Memory B cell (primary cell): ENCODE measurements around the gene SCAANT1.

ENCODE experiments used
- ATAC-seq: fragments of 150-1000 bp; cut with Tn5 transposase; 2 replicates; pipeline ENCODE4 v1.10.0; 2021; ENCODE audit warnings: low read depth, mild to moderate bottlenecking, moderate library complexity
- DNase-seq, 2 donors: peaks; one replicate each; pipeline ENCODE4 v3.0.0; 2022; ENCODE audit warnings: low spot score in 2 of 2
- H3K27ac Mint-ChIP-seq: one replicate; pipeline ENCODE4 v1.8.0; 2022; ENCODE audit warnings: mild to moderate bottlenecking, moderate library complexity, mixed read lengths
- H3K27me3 Mint-ChIP-seq: one replicate; pipeline ENCODE4 v1.8.0; 2022; ENCODE audit warnings: mixed read lengths
- H3K36me3 Mint-ChIP-seq: one replicate; pipeline ENCODE4 v1.8.0; 2022; ENCODE audit warnings: mild to moderate bottlenecking, mixed read lengths
- H3K4me1 Mint-ChIP-seq: one replicate; pipeline ENCODE4 v1.8.0; 2022; ENCODE audit warnings: mixed read lengths
- H3K4me3 Mint-ChIP-seq: one replicate; pipeline ENCODE4 v1.8.0; 2022; ENCODE audit warnings: mild to moderate bottlenecking, moderate library complexity, mixed read lengths
- H3K9me3 Mint-ChIP-seq: one replicate; pipeline ENCODE4 v1.8.0; 2022; ENCODE audit warnings: mixed read lengths

SCAANT1 gene

GRCh38 chr3:63911873-63912767 is at the start of gene SCAANT1:
Gene SCAANT1 (minus strand): TSS chr3:63912383.
- DNase-seq (peak; percentile 61 to 76), ATAC-seq (peak; percentile 65)
- no peaks in the 10 kb centered on the region for H3K27me3 Mint-ChIP-seq
- peaks cover 14% of the 10 kb centered on the region for H3K4me1 Mint-ChIP-seq
- H3K27ac Mint-ChIP-seq: peak within 1 kb of the TSS; percentile 85
- no peaks in the 10 kb centered on the region for H3K9me3 Mint-ChIP-seq
- peak within 1 kb of the TSS; percentile 91 for H3K4me3 Mint-ChIP-seq
- H3K36me3 Mint-ChIP-seq: peaks cover 3% of the 10 kb centered on the region

- Mint-ChIP-seq H3K27me3 (no peaks in the 10 kb centered on the region), H3K36me3 (no peaks in the 10 kb centered on the region), H3K9me3 (no peaks in the 10 kb centered on the region)
Observed at GRCh38 chr3:63961891-63962290, 49.7 kb upstream of the SCAANT1 start.

GRCh38 chr3:63960048-63960711 is 48.0 kb upstream of the SCAANT1 start:
- no peaks in the 10 kb centered on the region for H3K27me3 Mint-ChIP-seq
- H3K9me3 Mint-ChIP-seq: no peaks in the 10 kb centered on the region
- H3K4me3 Mint-ChIP-seq: no peak overlapping the region
- H3K27ac Mint-ChIP-seq: peak overlapping the region; percentile 43
- peaks cover 20% of the 10 kb centered on the region for H3K4me1 Mint-ChIP-seq
- no peak for ATAC-seq
- peaks cover 3% of the 10 kb centered on the region for H3K36me3 Mint-ChIP-seq
- no peak for DNase-seq

More at GRCh38 chr3:63961891-63962290, 49.7 kb upstream of the SCAANT1 start:
- Mint-ChIP-seq H3K27ac (no peak overlapping the region), H3K4me1 (peaks cover 18% of the 10 kb centered on the region), H3K4me3 (no peak overlapping the region)
- ATAC-seq: peak; percentile 88
- no peak for DNase-seq

- peaks cover 9% of the 10 kb centered on the region for H3K36me3 Mint-ChIP-seq
- H3K27ac Mint-ChIP-seq: peak overlapping the region; percentile 75
- H3K27me3 Mint-ChIP-seq: no peaks in the 10 kb centered on the region
- peaks cover 23% of the 10 kb centered on the region for H3K4me1 Mint-ChIP-seq
- DNase-seq (no peak), ATAC-seq (no peak)
- no peak overlapping the region for H3K4me3 Mint-ChIP-seq
- no peaks in the 10 kb centered on the region for H3K9me3 Mint-ChIP-seq
Observed at GRCh38 chr3:63959146-63959545, 47.0 kb upstream of the SCAANT1 start.

GRCh38 chr3:63955830-63956545 is 43.8 kb upstream of the SCAANT1 start:
- Mint-ChIP-seq H3K9me3 (no peaks in the 10 kb centered on the region), H3K4me3 (no peak overlapping the region), H3K27me3 (no peaks in the 10 kb centered on the region), H3K27ac (peak overlapping the region; percentile 49), H3K4me1 (peaks cover 27% of the 10 kb centered on the region), H3K36me3 (peaks cover 16% of the 10 kb centered on the region)
- ATAC-seq (no peak), DNase-seq (no peak)

- Mint-ChIP-seq H3K36me3 (peaks cover 16% of the 10 kb centered on the region), H3K4me3 (peak overlapping the region; percentile 41), H3K4me1 (peaks cover 26% of the 10 kb centered on the region), H3K27me3 (no peaks in the 10 kb centered on the region), H3K9me3 (no peaks in the 10 kb centered on the region), H3K27ac (peak overlapping the region; percentile 49)
- DNase-seq: no peak
- no peak for ATAC-seq
Observed at GRCh38 chr3:63955036-63955650, 43.0 kb upstream of the SCAANT1 start.

- H3K36me3 Mint-ChIP-seq: peaks cover 16% of the 10 kb centered on the region
- ATAC-seq (no peak), DNase-seq (no peak)
- H3K4me3 Mint-ChIP-seq: no peak overlapping the region
- H3K27me3 Mint-ChIP-seq: no peaks in the 10 kb centered on the region
- no peaks in the 10 kb centered on the region for H3K9me3 Mint-ChIP-seq
- peaks cover 20% of the 10 kb centered on the region for H3K4me1 Mint-ChIP-seq
- H3K27ac Mint-ChIP-seq: no peak overlapping the region
Observed at GRCh38 chr3:63954182-63954581, 42.0 kb upstream of the SCAANT1 start.

- H3K4me1 Mint-ChIP-seq: peaks cover 30% of the 10 kb centered on the region
- H3K27ac Mint-ChIP-seq: no peak overlapping the region
- ATAC-seq (no peak), DNase-seq (no peak)
- H3K9me3 Mint-ChIP-seq: no peaks in the 10 kb centered on the region
- no peak overlapping the region for H3K4me3 Mint-ChIP-seq
- H3K27me3 Mint-ChIP-seq: no peaks in the 10 kb centered on the region
- H3K36me3 Mint-ChIP-seq: peaks cover 22% of the 10 kb centered on the region
Observed at GRCh38 chr3:63952248-63952594, 40.0 kb upstream of the SCAANT1 start.

- Mint-ChIP-seq H3K9me3 (no peaks in the 10 kb centered on the region), H3K4me3 (peak overlapping the region; percentile 8), H3K27me3 (no peaks in the 10 kb centered on the region), H3K36me3 (peaks cover 24% of the 10 kb centered on the region), H3K27ac (peak overlapping the region; percentile 72), H3K4me1 (peaks cover 29% of the 10 kb centered on the region)
- DNase-seq (no peak), ATAC-seq (peak; percentile 34)
Observed at GRCh38 chr3:63951492-63952247, 39.5 kb upstream of the SCAANT1 start.

GRCh38 chr3:63950698-63951097 is 38.5 kb upstream of the SCAANT1 start:
- DNase-seq (no peak), ATAC-seq (no peak)
- Mint-ChIP-seq H3K27ac (no peak overlapping the region), H3K27me3 (no peaks in the 10 kb centered on the region), H3K9me3 (no peaks in the 10 kb centered on the region), H3K4me1 (peaks cover 31% of the 10 kb centered on the region), H3K4me3 (no peak overlapping the region), H3K36me3 (peaks cover 28% of the 10 kb centered on the region)

- no peaks in the 10 kb centered on the region for H3K27me3 Mint-ChIP-seq
- ATAC-seq: no peak
- peaks cover 21% of the 10 kb centered on the region for H3K36me3 Mint-ChIP-seq
- no peak overlapping the region for H3K4me3 Mint-ChIP-seq
- peaks cover 30% of the 10 kb centered on the region for H3K4me1 Mint-ChIP-seq
- no peak for DNase-seq
- H3K27ac Mint-ChIP-seq: no peak overlapping the region
- H3K9me3 Mint-ChIP-seq: no peaks in the 10 kb centered on the region
Observed at GRCh38 chr3:63949005-63949404, 36.8 kb upstream of the SCAANT1 start.

- no peaks in the 10 kb centered on the region for H3K27me3 Mint-ChIP-seq
- no peak for ATAC-seq
- H3K4me1 Mint-ChIP-seq: peaks cover 38% of the 10 kb centered on the region
- peaks cover 21% of the 10 kb centered on the region for H3K36me3 Mint-ChIP-seq
- peak overlapping the region; percentile 25 for H3K27ac Mint-ChIP-seq
- no peak overlapping the region for H3K4me3 Mint-ChIP-seq
- no peak for DNase-seq
- H3K9me3 Mint-ChIP-seq: no peaks in the 10 kb centered on the region
Observed at GRCh38 chr3:63947594-63947993, 35.4 kb upstream of the SCAANT1 start.

- Mint-ChIP-seq H3K4me1 (peaks cover 40% of the 10 kb centered on the region), H3K9me3 (no peaks in the 10 kb centered on the region), H3K36me3 (peaks cover 23% of the 10 kb centered on the region), H3K27me3 (no peaks in the 10 kb centered on the region), H3K27ac (no peak overlapping the region), H3K4me3 (no peak overlapping the region)
- DNase-seq (no peak), ATAC-seq (no peak)
Observed at GRCh38 chr3:63946753-63947152, 34.6 kb upstream of the SCAANT1 start.
